Measurements from ENCODE around the gene OVAAL. TPM values are rescaled to one million over a fixed set of nuclear protein-coding genes. Genes with fewer than 3 reads are reported as not detected.

The OVAAL gene
- total RNA-seq, 2 donors from 2014 or later = not detected

DNA sequence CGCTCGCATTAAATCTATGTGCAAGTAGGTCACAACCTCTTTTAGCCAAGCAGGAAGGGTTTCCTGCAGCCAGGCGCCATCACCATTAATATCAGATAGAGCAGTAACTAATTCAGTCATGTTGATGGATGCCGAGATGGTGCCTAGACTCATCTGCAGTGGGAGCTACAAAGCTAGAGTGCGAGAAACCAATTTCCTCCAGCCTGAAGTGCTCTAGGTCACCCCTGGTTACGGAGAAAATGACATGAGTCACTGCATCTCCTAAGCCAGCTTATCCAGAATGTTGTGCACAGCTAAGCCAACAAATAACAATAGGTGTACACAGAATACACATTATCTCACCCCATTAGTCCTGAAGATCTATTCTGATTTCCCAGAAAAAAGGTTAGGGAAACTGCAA is 36.0 kb downstream of the OVAAL start:
- H3K4me1 Mint-ChIP-seq = peaks cover 16% of the 10 kb centered on the region
- Histone ChIP-seq H3K4me3 (ENCODE audit: low read length) (no peak overlapping the region), H3K9ac (ENCODE audit: extremely low read depth, low read length, poor library complexity, severe bottlenecking) (no peak overlapping the region), H3K4me1 (ENCODE audit: control insufficient read depth, insufficient read depth, low read length) (peaks cover 10% of the 10 kb centered on the region), H3K9me3 (ENCODE audit: control insufficient read depth, low read length) (no peaks in the 10 kb centered on the region), H3K36me3 (ENCODE audit: control insufficient read depth, insufficient read depth, low read length) (no peaks in the 10 kb centered on the region), H3K27ac (ENCODE audit: low read depth, low read length) (no peak overlapping the region), H3K27me3 (ENCODE audit: control insufficient read depth, insufficient read depth, low read length, poor library complexity, severe bottlenecking) (peaks cover 10% of the 10 kb centered on the region)
- H3K27ac Mint-ChIP-seq = no peak overlapping the region
- 91 to 94% methylated on average over 4 to 6 of the region's 6 CpGs for WGBS, 2 experiments (ENCODE audit: insufficient coverage in 1 of 2, insufficient read length in 1 of 2)
- H3K4me3 Mint-ChIP-seq = no peak overlapping the region
- TF ChIP-seq CTCF (conservative IDR thresholded peaks at IDR 0.05) = no peak
- peaks cover 5% of the 10 kb centered on the region for H3K27me3 Mint-ChIP-seq (ENCODE audit: insufficient read depth)
- H3K36me3 Mint-ChIP-seq (ENCODE audit: low read depth) = no peaks in the 10 kb centered on the region
- no peak for DNase-seq
- no peaks in the 10 kb centered on the region for H3K9me3 Mint-ChIP-seq

DNA sequence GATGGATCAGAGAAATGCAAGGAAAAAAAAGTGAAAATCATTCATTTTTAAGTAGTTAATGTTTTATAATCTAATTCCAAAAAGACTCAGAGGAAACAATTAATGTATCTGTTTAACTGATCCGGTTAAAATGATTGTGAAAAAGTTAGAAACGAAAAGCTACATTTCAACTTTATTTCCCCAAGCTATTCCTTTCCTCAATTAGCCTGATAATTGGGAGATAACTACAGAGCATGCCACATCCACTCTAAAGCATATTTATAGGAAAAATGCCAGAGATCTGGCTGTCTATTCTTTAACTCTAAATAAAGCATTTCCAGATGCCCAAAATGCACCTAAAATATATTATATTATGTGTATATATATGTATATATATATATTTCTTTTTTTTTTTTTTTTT is 37.2 kb downstream of the OVAAL start:
- 94% methylated on average over 2 of the region's 2 CpGs; no CpG with 5 or more reads in 1 of the 2 experiments for WGBS, 2 experiments (ENCODE audit: insufficient coverage in 1 of 2, insufficient read length in 1 of 2)
- Mint-ChIP-seq H3K36me3 (ENCODE audit: low read depth) (no peaks in the 10 kb centered on the region), H3K4me3 (no peak overlapping the region), H3K27me3 (ENCODE audit: insufficient read depth) (peaks cover 9% of the 10 kb centered on the region), H3K27ac (no peak overlapping the region), H3K4me1 (peaks cover 16% of the 10 kb centered on the region), H3K9me3 (no peaks in the 10 kb centered on the region)
- Histone ChIP-seq H3K4me3 (ENCODE audit: low read length) (no peak overlapping the region), H3K27ac (ENCODE audit: low read depth, low read length) (no peak overlapping the region), H3K9ac (ENCODE audit: extremely low read depth, low read length, poor library complexity, severe bottlenecking) (no peak overlapping the region), H3K4me1 (ENCODE audit: control insufficient read depth, insufficient read depth, low read length) (peaks cover 10% of the 10 kb centered on the region), H3K27me3 (ENCODE audit: control insufficient read depth, insufficient read depth, low read length, poor library complexity, severe bottlenecking) (peaks cover 10% of the 10 kb centered on the region), H3K36me3 (ENCODE audit: control insufficient read depth, insufficient read depth, low read length) (no peaks in the 10 kb centered on the region), H3K9me3 (ENCODE audit: control insufficient read depth, low read length) (no peaks in the 10 kb centered on the region)
- no peak for TF ChIP-seq CTCF (conservative IDR thresholded peaks at IDR 0.05)
- no peak for DNase-seq

GRCh38 chr1:180597520-180597919 is 38.8 kb downstream of the OVAAL start:
- Histone ChIP-seq H3K4me1 (ENCODE audit: control insufficient read depth, insufficient read depth, low read length) (peaks cover 10% of the 10 kb centered on the region), H3K27ac (ENCODE audit: low read depth, low read length) (no peak overlapping the region), H3K4me3 (ENCODE audit: low read length) (no peak overlapping the region), H3K9ac (ENCODE audit: extremely low read depth, low read length, poor library complexity, severe bottlenecking) (no peak overlapping the region), H3K36me3 (ENCODE audit: control insufficient read depth, insufficient read depth, low read length) (no peaks in the 10 kb centered on the region), H3K27me3 (ENCODE audit: control insufficient read depth, insufficient read depth, low read length, poor library complexity, severe bottlenecking) (peaks cover 19% of the 10 kb centered on the region), H3K9me3 (ENCODE audit: control insufficient read depth, low read length) (no peaks in the 10 kb centered on the region)
- peaks cover 22% of the 10 kb centered on the region for H3K27me3 Mint-ChIP-seq (ENCODE audit: insufficient read depth)
- H3K4me3 Mint-ChIP-seq = no peak overlapping the region
- no peaks in the 10 kb centered on the region for H3K36me3 Mint-ChIP-seq (ENCODE audit: low read depth)
- DNase-seq = no peak
- peaks cover 16% of the 10 kb centered on the region for H3K4me1 Mint-ChIP-seq
- no peaks in the 10 kb centered on the region for H3K9me3 Mint-ChIP-seq
- no peak overlapping the region for H3K27ac Mint-ChIP-seq
- TF ChIP-seq CTCF (conservative IDR thresholded peaks at IDR 0.05) = no peak
